K562 (cell line): ENCODE results near the gene SCN4B.

Source experiments
- CHCHD3 ChIP-seq: fragments of 250-450 bp; sonication (Bioruptor Pico); IDR thresholded peaks from 2 replicates; pipeline ENCODE4 v2.1.2; 2022; ENCODE audit warnings: mild to moderate bottlenecking
- CREB1 ChIP-seq, 2 experiments: sonication (generic) in 1 of 2; formaldehyde crosslinking in 1 of 2; IDR thresholded peaks; 2 replicates each; pipeline versions ENCODE4 v1.6.1 to v1.8.0; 2012 to 2022; ENCODE audit warnings: inconsistent platforms in 1 of 2, mild to moderate bottlenecking in 1 of 2, missing genetic modification reagents in 1 of 2, moderate library complexity in 1 of 2
- GATA2 ChIP-seq: sonication (generic); formaldehyde crosslinking; IDR thresholded peaks from 2 replicates; pipeline ENCODE4 v1.4.0; 2020; ENCODE audit warnings: mild to moderate bottlenecking, missing genetic modification reagents
- HMG20A ChIP-seq: fragments of 450-650 bp; formaldehyde crosslinking; conservative IDR thresholded peaks from 2 replicates; pipeline ENCODE4 v1.4.0; 2020; ENCODE audit warnings: mild to moderate bottlenecking, mixed read lengths
- NBN ChIP-seq: fragments of 450-650 bp; IDR thresholded peaks from 2 replicates; pipeline ENCODE4 v1.6.1; 2016; ENCODE audit warnings: low read depth, mild to moderate bottlenecking
- PRMT5 ChIP-seq: sonication (generic); formaldehyde crosslinking; IDR thresholded peaks from 2 replicates; pipeline ENCODE4 v1.5.0; 2020; ENCODE audit warnings: missing genetic modification reagents
- SETDB1 ChIP-seq: IDR thresholded peaks from one replicate; pipeline ENCODE4 v1.6.1; 2012; ENCODE audit warnings: low read length, control low read depth, inconsistent platforms
- ZNF253 ChIP-seq: fragments of 250-450 bp; sonication (Bioruptor Pico); conservative IDR thresholded peaks from 2 replicates; pipeline ENCODE4 v1.6.1; 2021; ENCODE audit warnings: mild to moderate bottlenecking
- ZNF707 ChIP-seq: fragments of 250-450 bp; sonication (Bioruptor Pico); conservative IDR thresholded peaks from 2 replicates; pipeline ENCODE4 v1.8.0; 2022; ENCODE audit warnings: inconsistent platforms, mild to moderate bottlenecking, moderate library complexity
- ZNF717 ChIP-seq: fragments of 250-450 bp; sonication (Bioruptor Pico); IDR thresholded peaks from 2 replicates; pipeline ENCODE4 v1.5.0; 2021
- TF ChIP-seq, protein P1 (sequence below), 2 experiments: fragments of 450-650 bp; formaldehyde crosslinking in 1 of 2; IDR thresholded peaks; 2 replicates each; pipeline versions ENCODE4 v1.4.0 to v1.6.1; 2014 to 2020; ENCODE audit warnings: mild to moderate bottlenecking in 2 of 2, borderline replicate concordance in 1 of 2, low read depth in 1 of 2

DNA sequence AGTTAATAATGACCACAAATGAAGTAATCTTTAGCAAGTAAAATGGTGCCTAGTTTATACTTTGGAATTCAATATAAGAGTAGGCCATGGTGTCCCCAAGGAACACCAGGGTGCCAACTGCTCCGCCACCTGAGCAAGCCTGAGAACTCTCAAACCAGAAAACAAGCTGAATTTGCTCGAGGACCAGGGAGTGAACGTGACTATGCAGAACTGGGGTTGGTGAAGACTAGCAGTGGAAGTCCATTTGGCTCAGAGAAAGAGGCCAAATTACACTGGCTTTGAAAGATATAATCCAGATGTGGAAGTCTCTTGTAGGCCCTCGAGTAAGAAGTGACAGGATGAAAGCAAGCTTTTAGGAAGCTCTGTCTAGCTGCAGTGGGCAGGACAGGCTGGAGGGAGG is 57.1 kb downstream of the SCN4B start:
- TF ChIP-seq CREB1 (IDR thresholded peaks at IDR 0.05) (no peak), CREB1 (CRISPR knock-in tag; IDR thresholded peaks at IDR 0.05) (no peak), ZNF707 (CRISPR knock-in tag) (no peak), NBN (no peak), ZNF717 (CRISPR knock-in tag) (no peak), HMG20A (CRISPR knock-in tag) (no peak), GATA2 (CRISPR knock-in tag) (no peak), SETDB1 (no peak), CHCHD3 (no peak), ZNF253 (CRISPR knock-in tag) (no peak), PRMT5 (CRISPR knock-in tag) (no peak)
- TF ChIP-seq, protein P1, sequence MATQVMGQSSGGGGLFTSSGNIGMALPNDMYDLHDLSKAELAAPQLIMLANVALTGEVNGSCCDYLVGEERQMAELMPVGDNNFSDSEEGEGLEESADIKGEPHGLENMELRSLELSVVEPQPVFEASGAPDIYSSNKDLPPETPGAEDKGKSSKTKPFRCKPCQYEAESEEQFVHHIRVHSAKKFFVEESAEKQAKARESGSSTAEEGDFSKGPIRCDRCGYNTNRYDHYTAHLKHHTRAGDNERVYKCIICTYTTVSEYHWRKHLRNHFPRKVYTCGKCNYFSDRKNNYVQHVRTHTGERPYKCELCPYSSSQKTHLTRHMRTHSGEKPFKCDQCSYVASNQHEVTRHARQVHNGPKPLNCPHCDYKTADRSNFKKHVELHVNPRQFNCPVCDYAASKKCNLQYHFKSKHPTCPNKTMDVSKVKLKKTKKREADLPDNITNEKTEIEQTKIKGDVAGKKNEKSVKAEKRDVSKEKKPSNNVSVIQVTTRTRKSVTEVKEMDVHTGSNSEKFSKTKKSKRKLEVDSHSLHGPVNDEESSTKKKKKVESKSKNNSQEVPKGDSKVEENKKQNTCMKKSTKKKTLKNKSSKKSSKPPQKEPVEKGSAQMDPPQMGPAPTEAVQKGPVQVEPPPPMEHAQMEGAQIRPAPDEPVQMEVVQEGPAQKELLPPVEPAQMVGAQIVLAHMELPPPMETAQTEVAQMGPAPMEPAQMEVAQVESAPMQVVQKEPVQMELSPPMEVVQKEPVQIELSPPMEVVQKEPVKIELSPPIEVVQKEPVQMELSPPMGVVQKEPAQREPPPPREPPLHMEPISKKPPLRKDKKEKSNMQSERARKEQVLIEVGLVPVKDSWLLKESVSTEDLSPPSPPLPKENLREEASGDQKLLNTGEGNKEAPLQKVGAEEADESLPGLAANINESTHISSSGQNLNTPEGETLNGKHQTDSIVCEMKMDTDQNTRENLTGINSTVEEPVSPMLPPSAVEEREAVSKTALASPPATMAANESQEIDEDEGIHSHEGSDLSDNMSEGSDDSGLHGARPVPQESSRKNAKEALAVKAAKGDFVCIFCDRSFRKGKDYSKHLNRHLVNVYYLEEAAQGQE (IDR thresholded peaks at IDR 0.05; ENCODE audit: borderline replicate concordance): no peak
- TF ChIP-seq, protein P1 (CRISPR knock-in tag; IDR thresholded peaks at IDR 0.05; ENCODE audit: low read depth): no peak
